Activated gamma-delta T cell (primary cell): Measurements from ENCODE around the gene BTBD19.
A peak's percentile ranks its signal among the peaks of the same experiment; 100 is the strongest.
"Not testable (repeated sequence)": the region's sequence is repeated elsewhere in the genome, so short reads cannot be mapped to it uniquely, and the experiment has no call there.

Source experiments
- DNase-seq: peaks from one replicate; lab custom pipeline; 2025; lab: John Stamatoyannopoulos, UW

The BTBD19 gene

DNA sequence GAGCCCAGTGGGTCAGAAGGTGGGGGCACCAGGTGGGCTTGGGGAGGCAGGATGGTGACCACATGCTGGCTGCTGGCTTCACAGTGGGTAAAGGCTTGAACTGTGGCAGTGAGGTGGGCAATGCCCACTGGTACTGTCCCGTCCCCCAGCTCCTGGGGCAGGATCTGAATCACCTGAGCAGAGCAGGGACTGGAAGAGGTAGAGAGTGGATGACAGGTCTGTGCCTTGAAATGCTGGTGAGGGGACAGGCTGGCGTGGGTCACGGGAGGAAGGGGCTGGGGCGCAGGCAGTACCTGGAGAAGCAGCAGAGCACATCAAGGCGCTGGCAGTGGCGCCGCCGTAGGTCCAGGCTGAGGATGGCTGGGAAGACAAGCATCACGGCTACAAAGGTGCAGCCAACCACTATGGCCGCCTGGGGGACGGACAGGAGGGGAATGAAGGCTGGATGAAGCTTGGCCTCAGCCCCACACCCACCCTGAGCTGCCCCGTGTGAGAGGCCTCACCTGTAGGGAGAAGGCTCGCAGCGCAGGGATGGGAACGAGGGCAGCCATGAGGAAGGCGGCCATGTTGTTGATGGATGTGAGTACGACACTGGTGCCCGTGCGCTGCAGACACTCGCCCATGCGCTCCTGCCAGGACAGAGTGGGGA, 19.8 kb downstream of the BTBD19 start:
- no peak for DNase-seq

DNA sequence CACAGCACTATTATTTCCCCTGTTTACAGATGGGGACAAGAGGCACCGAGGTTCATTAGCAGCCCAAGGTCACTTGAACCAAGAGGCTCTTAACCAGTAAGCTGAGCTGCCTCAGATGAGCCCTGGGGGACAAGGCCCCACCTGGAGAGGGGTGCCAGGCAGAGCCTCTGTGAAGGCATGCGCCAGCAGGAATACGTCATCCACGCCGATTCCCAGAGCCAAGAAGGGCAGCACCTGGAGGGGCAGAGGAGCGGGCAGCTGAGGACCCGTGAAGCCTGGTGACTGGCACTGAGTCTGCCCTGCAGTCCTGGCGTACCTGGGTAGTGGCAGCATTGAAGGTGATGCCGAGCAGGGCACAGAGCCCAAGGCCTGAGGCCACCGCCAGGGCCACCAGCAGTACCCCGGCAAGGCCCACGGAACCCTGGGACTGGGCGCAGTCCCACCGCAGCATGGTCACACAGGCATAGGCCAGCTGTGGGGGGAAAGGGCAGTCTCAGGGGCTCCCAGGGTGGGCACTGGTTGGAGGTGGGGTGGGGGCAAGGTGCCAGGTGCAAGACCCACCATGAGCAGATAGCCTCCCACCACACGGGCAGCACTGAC, 20.6 kb downstream of the BTBD19 start:
- DNase-seq = no peak

DNA sequence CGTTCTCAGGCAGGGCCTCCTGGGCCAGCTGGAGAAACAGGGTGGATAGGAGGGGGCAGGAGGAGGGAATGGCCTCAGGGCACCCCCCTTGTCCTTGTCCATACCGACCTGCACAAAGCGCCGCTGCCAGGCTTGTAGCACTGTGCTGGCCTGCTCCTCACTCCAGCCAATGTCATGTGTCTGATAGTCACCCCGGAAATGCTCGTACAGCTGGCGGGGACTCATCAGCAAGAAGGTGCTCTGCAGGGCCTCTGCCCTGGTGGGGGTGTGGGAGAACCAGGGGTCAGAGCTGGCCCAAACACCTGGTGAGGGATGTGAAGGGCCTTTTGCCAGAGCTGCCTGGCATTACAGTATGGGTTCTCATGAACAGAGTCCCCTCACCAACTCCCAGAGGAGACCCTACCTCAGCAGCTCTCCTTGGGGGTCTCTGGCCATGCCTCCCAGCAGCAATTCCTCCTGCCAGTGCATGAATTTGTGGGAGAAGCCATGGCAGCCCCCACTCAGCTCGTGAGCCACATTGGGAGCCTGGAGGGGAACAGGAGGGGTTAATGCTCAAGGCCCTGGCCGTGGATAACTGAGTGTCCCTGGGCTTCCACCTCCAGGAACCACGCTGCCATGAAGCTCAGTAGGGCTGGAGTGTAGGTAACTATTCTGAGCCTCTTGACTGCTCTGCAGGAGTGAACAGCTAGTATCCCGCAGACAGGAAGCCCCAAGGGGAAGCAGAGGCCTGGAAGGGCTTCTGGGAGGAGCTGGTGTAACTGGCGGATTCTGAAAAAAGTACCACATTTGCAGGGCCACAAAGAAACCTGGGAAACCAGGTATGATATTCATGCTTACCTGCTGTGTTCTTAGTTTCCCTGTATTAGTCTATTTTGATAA, 21.4 kb downstream of the BTBD19 start:
- no peak for DNase-seq

DNA sequence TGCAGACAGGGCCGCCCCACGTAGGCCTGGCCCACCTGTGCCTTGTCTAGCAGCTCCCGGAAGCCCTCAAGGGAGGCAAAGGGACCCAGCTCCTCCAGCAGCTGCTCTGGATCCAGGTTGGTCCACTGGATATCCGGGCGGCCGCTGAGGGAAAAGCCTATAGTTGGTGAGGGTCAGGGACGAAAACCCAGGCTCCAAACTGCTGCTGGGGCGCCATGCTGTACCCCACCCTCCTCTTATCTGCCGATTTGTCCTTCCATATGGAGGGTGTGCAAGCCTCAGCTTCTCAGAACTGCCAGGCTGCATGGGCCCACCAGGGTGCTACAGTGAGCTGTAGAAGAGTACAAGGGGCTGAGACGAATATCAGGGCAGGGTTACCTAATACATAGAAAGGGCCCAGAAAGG, 22.6 kb downstream of the BTBD19 start:
- DNase-seq = no peak

DNA sequence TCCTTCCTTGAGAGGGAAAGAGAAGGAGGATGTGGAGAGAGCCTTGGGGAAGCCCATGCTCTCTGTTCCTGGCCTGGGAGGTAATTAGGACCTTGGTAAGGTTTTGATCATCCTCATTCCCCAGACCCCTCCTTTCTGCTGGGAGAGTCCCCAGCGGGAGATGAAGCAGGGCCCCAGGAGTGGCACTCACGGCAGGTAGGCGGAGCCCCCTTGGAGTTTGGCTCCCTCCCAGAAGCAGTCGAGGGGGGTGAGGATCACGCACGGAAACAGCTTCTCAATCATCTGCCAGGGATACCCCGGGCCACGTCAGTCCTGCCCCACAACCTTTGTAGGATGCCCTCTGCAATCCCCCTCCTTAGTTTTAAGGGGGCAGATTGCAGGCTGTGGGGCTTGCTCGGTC, 23.2 kb downstream of the BTBD19 start:
- DNase-seq = no peak

DNA sequence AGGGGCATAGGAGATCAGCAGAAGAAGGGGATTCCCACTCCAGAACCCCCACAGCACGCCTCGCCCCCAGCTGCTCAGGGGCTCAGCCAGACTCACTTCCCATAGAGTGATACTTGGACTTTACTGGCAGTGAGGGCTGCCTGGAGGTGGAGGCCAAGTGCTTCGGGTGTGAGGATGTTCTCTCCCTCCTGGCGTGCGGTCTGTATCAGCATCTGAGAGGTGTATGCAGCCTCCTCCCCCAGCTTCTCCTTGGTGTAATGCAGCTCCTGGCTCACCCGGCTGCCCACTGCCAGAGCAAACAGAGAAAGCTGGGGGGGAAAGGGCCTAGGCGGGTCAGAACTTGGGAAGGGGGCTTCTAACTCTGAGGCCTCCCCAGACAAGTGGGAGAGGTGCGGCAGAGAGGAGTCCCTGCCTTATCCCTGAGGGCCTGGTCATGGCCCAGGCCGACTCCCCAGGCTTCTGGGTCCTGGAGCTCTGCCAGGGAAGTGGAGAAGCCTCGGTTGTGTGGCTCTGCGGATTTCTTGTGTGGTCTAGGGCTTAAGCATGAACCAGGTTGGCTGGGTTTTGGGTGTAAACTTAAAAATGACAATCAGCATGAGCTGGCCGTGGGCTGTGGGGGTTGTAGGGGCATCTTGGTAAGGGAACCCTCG, 23.9 kb downstream of the BTBD19 start:
- DNase-seq = no peak

DNA sequence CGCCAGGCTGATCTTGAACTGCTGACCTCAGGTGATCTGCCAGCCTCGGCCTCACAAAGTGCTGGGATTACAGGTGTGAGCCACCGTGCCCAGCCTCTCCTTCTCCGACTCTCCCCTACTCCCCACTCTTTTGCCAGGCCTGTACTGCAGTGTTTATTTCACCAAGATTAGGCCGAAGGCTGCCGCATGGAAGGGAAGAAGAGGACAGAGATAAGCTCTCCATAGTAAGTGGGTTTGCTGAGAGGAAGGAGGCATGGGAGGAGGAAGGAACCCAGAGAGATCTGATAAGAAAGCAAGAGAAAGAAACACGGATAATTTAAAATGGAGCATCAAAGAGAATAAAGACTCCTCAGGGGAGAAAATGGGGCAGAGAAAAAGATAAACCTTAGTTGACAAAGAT, 26.0 kb downstream of the BTBD19 start:
- no peak for DNase-seq

DNA sequence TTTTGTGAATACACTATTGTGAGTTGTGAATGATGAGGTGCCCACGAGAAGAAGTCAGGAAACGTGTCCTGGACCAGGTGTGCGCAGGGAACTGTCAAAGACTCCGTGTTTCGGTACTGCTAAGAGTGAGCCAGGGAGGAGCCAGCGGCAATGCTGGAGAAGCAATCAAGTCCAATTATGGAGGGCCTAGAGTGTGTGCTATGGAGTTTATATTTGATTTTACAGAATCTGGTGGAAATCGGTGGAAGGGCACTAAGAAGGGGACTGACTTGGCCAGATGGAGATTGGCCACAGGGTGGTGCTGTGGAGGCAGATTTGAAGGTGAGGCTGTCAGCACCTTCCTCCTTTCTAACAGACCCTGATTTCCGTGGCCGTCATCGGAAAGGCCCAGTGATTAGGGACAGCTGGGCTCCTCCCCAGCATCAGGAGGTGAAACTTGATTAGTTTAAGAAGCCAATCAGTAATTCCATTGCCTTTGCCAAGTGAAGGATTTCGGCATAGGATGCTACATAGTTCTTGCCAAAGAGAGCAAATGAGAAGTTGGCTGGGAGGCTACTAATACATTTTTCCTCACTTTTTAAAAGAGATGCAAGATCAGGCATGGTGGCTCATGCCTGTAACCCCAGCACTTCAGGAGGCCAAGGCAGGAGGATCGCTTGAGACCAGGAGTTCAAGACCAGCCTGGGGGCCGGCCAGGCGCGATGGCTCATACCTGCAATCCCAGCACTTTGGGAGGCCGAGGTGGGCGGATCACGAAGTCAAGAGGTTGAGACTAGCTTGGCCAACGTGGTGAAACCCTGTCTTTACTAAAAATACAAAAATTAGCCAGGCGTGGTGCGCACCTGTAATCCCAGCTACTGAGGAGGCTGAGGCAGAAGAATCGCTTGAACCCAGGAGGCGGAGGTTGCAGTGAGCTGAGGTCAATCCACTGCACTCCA, 27.7 kb downstream of the BTBD19 start:
- DNase-seq = no peak

DNA sequence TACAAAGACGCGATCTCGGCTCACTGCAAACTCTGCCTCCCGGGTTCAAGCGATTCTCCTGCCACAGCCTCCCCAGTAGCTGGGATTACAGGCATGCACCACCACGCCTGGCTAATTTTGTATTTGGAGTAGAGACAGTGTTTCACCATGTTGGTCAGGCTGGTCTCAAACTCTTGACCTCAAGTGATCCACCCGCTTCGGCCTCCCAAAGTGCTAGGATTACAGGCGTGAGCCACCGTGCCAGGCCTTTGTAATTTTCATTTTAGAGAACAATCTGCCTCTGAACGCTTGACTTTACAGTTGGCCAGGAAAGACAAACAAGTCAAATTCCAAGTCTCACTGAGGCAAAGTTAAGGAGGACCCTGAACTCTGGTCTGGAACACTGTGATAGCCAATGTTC, 30.0 kb downstream of the BTBD19 start:
- not testable (repeated sequence) for DNase-seq

DNA sequence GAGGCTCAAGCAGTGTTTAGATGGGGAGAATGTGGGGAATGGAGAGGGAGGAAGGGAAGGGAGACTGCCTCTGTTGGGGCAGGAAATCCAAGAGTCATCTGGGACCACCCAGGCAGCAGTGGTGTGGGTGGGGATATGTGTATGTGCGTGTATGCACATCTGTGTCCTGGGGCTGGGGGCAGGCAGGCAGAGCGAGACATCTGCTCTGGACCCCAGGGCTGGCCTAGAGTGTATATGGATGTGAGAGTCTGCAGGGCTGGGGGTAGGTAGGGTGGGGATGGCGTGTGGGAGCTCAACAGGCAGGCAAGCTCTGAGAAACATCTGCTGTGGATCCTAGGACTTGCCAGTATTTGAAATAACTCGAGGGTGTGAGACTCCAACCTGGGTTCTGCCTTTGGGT, 31.3 kb downstream of the BTBD19 start:
- DNase-seq = no peak

DNA sequence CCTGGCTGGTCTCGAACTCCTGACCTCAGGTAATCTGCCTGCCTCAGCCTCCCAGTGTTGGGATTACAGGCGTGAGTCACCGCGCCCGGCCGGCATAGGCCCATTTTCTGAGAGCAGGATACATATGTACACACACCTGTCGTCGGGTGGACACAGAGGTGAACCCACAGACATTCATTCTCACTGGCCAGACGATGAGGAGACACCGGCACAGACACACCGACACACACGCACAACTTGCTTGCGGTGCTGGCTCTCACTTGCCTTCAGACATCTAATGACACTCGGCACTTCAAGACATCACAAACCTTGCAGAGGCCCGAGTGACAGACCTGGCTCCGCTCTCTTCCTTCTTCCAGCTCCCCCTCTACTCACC, 34.2 kb downstream of the BTBD19 start:
- DNase-seq = no peak

DNA sequence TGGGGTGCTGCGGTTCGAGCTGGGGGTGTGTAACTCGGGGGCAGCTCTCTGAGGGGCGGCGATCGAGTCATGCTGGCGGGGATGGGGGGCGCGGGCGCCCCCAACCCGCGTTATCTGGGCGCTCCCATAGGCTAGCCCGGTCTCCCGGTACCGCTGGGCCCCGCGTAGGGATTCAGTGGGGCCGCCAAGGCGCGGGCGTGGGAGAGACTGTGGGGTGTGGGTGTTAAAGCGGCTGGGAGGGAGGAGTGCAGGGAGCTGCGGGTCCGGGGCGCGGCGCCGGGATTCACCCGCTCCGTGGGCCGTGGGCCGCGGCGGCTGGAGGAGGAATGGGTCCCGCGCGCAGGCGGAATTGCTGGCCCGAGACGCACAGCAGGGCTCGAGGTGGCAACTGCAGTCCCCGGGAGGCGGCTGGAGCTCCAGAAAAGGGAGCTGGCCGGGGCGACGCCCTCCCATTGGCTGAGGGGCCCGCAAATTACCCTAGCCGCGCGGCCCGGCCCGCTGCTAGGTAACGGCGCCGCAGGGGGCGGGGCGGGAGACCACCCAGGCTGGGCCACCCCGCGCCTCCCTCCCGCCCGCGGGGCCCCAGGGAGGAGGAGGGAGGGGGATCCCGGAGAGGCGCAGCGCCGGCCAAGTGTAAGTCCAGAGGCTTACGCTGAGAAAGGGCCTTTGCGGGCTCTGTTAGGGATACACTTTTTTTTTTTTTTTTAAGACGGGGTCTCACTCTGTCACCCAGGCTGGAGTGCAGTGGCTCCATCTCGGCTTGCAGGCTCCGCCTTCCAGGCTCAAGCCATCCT, 34.7 kb downstream of the BTBD19 start, which contains the start of gene PTCH2:
Gene PTCH2 (minus strand): TSS at position 392 of the 794 bp plus-strand sequence. CDS start 321 bp downstream, at position 71.
- peak; percentile 28 for DNase-seq

DNA sequence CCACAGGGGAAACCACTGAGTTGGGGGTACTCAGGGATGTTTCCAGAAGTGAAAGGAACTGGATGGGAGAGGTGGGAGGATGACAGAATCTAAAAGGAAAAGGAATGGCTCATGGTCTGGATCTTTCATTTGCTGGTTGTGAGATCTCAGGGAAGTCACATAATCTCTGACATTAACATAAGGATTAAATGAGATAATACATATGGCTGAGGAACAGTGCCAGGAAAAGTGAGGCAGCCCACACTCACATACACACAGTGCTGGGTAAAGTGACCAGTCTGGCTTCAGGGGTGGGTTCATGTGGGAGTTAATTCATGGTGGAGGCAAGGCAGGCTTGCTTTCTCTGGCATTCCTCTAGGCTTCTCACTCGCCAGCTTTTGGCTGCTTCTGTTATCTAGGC, 38.7 kb downstream of the BTBD19 start:
- DNase-seq = no peak

DNA sequence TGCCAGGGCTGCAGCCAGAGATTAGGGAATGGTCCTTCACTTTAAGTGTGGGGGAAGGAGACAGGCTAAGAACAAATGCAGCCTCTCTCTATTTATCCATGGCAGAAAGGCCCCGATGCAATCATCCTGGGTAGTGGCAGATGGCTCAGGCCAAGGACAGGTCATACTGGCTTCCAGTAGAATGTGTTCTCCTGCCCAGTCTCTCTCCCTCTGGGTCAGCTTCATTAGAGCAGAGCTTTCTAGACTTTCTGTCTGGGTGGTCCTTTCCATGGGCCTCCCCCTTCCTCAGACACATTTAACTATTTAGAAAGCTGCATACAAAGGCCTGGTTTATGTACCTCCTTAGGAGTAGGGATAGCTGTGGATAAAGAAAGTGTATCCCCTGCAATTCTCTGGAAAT, 39.5 kb downstream of the BTBD19 start:
- DNase-seq = no peak

DNA sequence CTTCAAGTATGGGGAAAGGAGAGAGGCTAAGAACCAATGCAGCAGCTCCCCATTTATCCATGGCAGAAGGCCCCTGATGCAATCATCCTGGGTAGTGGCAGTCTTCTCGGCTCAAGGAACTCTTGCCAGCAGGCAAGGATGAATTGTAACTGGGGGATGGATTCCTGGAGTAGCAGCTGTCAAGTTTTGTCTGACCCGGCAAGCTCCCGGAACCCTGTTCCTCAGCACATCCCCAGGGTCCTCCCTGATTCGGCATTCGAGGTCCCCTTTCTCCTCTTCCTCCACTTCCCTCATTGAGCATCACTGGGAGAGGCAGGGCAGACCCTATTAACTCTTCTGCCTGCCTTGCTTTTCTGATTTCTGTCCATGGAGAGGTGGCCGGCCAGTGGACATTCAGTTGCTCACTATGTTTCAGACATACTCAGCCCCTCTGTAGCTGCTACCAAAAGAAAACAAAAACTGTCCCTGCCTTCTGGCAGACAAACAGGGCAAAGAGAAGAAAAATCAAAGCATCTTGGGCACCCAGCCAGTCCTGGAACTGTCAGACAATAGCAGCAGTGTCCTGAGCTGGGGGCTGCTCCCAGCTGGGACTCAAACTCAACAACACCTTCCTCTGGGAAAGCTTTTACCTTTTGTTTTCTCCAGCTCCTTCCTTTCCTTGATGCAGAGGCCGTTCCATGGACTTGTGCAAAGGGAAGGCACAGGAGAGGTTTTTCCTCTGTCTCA, 40.3 kb downstream of the BTBD19 start:
- no peak for DNase-seq

DNA sequence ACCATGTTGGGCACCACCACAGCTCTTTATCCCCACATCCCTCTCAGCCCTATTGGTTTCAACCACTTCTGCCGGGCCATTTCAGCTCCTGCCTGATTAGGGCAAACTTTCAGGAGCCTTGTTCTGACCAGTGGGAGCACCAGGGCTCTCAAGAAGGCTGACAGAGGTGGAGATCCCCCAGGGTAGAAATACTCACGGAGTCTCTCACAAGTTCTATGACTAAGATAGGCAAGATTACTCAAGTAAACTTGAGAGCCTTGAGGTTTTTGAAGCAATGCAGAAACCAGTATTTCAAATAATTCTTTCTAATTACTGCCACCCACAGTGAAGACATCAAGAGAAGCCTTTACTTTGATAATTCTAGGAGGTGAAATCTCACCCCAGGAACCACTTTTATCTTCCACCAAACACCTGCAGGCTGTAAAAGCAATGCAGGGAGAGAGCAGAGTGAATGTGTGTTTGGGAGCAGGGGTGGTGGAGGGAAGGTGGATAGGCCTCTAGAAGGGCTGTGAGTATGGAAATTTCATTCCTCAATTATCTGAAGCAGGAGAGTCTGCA, 41.3 kb downstream of the BTBD19 start:
- DNase-seq = no peak

DNA sequence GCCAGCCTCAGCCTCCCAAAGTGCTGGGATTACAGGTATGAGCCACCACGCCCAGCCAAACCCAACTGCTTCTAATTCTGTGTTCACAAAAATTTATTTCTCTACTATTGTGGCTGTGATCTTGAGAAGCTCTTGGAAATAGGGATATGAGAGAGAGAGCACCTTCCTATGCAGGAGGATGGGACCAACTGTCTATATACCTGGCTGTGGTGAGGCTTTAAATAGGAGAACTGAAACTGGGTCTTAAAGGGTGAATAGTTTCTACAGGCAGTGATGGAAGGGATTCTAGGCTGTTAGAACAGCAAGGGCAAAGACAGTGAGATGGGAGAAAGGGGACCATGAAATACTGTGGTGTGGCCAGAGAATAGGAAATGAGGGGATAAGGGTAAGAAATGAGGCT, 43.0 kb downstream of the BTBD19 start:
- no peak for DNase-seq

DNA sequence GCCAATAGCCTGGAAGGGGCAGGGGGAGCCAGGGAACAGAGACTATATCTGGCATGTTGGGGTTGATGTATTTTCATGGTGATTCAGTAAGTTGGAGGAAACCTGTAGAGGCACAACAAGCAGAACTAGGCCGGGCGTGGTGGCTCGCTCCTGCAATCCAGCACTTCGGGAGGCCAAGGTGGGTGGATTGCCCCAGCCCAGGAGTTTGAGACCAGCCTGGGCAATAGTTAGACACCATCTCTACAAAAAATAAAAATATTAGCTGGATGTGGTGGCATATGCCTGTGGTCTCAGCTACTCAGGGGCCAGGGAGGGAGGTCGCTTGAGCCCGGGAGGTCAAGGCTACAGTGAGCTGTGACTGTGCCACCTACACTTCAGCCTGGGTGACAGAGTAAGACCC, 44.9 kb downstream of the BTBD19 start:
- DNase-seq = no peak

DNA sequence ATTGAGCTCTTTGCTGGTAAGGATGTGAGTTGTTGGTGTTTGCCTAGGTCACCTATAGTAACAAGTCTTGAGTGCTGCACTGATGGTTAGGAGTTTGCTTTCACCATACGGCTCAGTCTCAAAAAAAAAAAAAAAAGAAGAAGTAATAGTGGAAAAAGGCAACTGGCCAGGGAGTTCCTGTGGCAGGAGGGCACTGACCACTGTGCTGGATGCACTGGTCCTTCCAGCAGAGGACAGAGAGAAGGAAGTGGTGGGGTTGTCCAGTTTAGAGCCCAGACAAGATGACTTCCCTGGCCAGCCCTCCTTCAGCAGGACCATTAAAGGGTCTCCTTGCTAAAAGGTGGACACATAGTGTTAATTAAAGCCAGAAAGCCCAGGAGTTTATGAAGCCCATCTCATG, 46.6 kb downstream of the BTBD19 start:
- DNase-seq = no peak

DNA sequence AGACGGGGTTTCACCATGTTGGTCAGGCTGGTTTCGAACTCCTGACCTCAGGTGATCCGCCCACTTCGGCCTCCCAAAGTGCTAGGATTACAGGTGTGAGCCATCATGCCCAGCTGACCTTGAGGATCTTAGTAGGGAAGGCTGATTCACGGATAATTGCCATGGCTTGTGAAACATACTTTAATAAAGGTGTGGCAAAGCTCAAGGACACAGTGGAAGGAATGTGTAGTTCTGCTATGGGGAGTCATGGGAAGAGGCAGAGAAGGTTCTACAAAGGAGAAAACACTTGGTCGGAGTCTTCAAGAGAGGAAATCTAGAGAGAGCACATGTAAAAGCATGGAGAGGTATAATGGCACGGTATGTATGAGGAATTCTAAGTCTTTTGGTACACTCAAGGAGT, 47.4 kb downstream of the BTBD19 start:
- DNase-seq = no peak
